Fibroblast of lung (primary cell): ENCODE data around the gene TUBGCP2. TPM values are rescaled to one million over a fixed set of nuclear protein-coding genes. Genes with fewer than 3 reads are reported as not detected.

Experiments
- DNase-seq, 2 donors: peaks; one replicate each; pipeline versions ENCODE4 v3.0.0 to v3.0.0-alpha.2; 2010; ENCODE audit warnings: low read depth in 2 of 2
- H2AFZ ChIP-seq: 2 replicates; pipeline ENCODE4 v1.5.1; 2012; ENCODE audit warnings: low read length, control low read depth, inconsistent platforms
- H3K27ac ChIP-seq: 2 replicates; pipeline ENCODE4 v1.5.1; 2011; ENCODE audit warnings: low read length, control low read depth; ENCODE audit not compliant: insufficient read depth
- H3K27me3 ChIP-seq: 2 replicates; pipeline ENCODE4 v1.5.1; 2011; ENCODE audit warnings: mild to moderate bottlenecking, low read length; ENCODE audit not compliant: control insufficient read depth, insufficient read depth
- H3K36me3 ChIP-seq: 2 replicates; pipeline ENCODE4 v1.5.1; 2011; ENCODE audit warnings: low read length; ENCODE audit not compliant: control insufficient read depth, insufficient read depth
- H3K4me1 ChIP-seq: 2 replicates; pipeline ENCODE4 v1.5.1; 2011; ENCODE audit warnings: low read length; ENCODE audit not compliant: control insufficient read depth, insufficient read depth; ENCODE audit errors: extremely low read depth
- H3K4me2 ChIP-seq: 2 replicates; pipeline ENCODE4 v1.5.1; 2011; ENCODE audit warnings: low read length, control low read depth; ENCODE audit not compliant: insufficient read depth; ENCODE audit errors: extremely low read depth
- H3K4me3 ChIP-seq, 4 experiments: fragments of 200-600 bp in 1 of 4; sonication (generic) in 1 of 4; replicated peaks in 1 of 4; 2 replicates each; pipeline ENCODE4 v1.5.1; 2011 to 2016; ENCODE audit warnings: low read length in 4 of 4, low read depth in 3 of 4, mild to moderate bottlenecking in 3 of 4, control low read depth in 2 of 4, inconsistent platforms in 1 of 4, mixed read lengths in 1 of 4; ENCODE audit not compliant: insufficient read depth in 1 of 4; ENCODE audit errors: control extremely low read depth in 1 of 4
- H3K79me2 ChIP-seq: 2 replicates; pipeline ENCODE4 v1.5.1; 2012; ENCODE audit warnings: mild to moderate bottlenecking, low read length, inconsistent platforms; ENCODE audit not compliant: control insufficient read depth, insufficient read depth
- H3K9ac ChIP-seq: 2 replicates; pipeline ENCODE4 v1.5.1; 2011; ENCODE audit warnings: mild to moderate bottlenecking, low read length, control low read depth; ENCODE audit not compliant: insufficient read depth
- H3K9me3 ChIP-seq: 2 replicates; pipeline ENCODE4 v1.5.1; 2012; ENCODE audit warnings: low read depth, low read length; ENCODE audit not compliant: control insufficient read depth, insufficient read depth
- H4K20me1 ChIP-seq: 2 replicates; pipeline ENCODE4 v1.5.1; 2011; ENCODE audit warnings: low read length; ENCODE audit not compliant: control insufficient read depth, insufficient read depth; ENCODE audit errors: extremely low read depth
- CTCF ChIP-seq, 2 donors: IDR thresholded peaks in 1 of 2; conservative IDR thresholded peaks in 1 of 2; 1 replicate in 1 of 2; 2 replicates in 1 of 2; pipeline ENCODE4 v1.5.1; 2011 to 2012; ENCODE audit warnings: low read length in 2 of 2, control low read depth in 1 of 2, inconsistent platforms in 1 of 2, low read depth in 1 of 2, mild to moderate bottlenecking in 1 of 2
- EZH2 ChIP-seq: IDR thresholded peaks from 2 replicates; pipeline ENCODE4 v1.5.1; 2012; ENCODE audit warnings: low read length, control low read depth, mild to moderate bottlenecking; ENCODE audit errors: missing control alignments
- polyA plus RNA-seq, 2 donors: library from polyadenylated mRNA; depleted of rRNA in 1 of 2; stranded (reverse) in 1 of 2; unstranded in 1 of 2; fragments of >200 nt; gene quantifications; 2 replicates each; pipeline ENCODE4 v1.2.1, GENCODE V29; 2011 to 2012; ENCODE audit warnings: missing spikeins in 1 of 2
- total RNA-seq: library from RNA; depleted of rRNA; stranded (reverse); fragments of >200 nt; gene quantifications from 2 replicates; pipeline ENCODE4 v1.2.1, GENCODE V29; 2014

Gene TUBGCP2
- total and polyA plus RNA-seq, 2 donors (not counting 1 experiment from before 2014, with no cell fraction given), result 31.0 to 60.8 TPM

- Histone ChIP-seq H3K4me1 (no peaks in the 10 kb centered on the region), H3K4me3 (no peak overlapping the region)
- DNase-seq, result no peak
Observed at GRCh38 chr10:133351408-133352318, 43.0 kb upstream of the TUBGCP2 start.

GRCh38 chr10:133350950-133351329 is 42.3 kb upstream of the TUBGCP2 start:
- Histone ChIP-seq H3K4me2 (no peak overlapping the region), H3K9me3 (no peaks in the 10 kb centered on the region), H3K79me2 (no peaks in the 10 kb centered on the region), H3K4me1 (no peaks in the 10 kb centered on the region), H3K27me3 (no peaks in the 10 kb centered on the region), H2AFZ (no peak overlapping the region), H4K20me1 (no peaks in the 10 kb centered on the region), H3K4me3 (no peak overlapping the region), H3K9ac (no peak overlapping the region), H3K27ac (no peak overlapping the region), H3K36me3 (no peaks in the 10 kb centered on the region)
- TF ChIP-seq EZH2, result no peak
- no peak for TF ChIP-seq CTCF (conservative IDR thresholded peaks at IDR 0.05 in 1 of 2, IDR thresholded peaks at IDR 0.05 in 1 of 2; ENCODE audit: low read depth in 1 of 2, low read length in 2 of 2)
- DNase-seq, result no peak

More at GRCh38 chr10:133351408-133352318, 43.0 kb upstream of the TUBGCP2 start:
- no peak overlapping the region for H3K4me2 ChIP-seq
- no peaks in the 10 kb centered on the region for H3K79me2 ChIP-seq
- no peak overlapping the region for H3K27ac ChIP-seq
- no peak overlapping the region for H3K9ac ChIP-seq
- H3K36me3 ChIP-seq, result no peaks in the 10 kb centered on the region
- no peaks in the 10 kb centered on the region for H4K20me1 ChIP-seq
- TF ChIP-seq CTCF (conservative IDR thresholded peaks at IDR 0.05 in 1 of 2, IDR thresholded peaks at IDR 0.05 in 1 of 2; ENCODE audit: low read depth in 1 of 2, low read length in 2 of 2) (no peak), EZH2 (no peak)
- H3K9me3 ChIP-seq, result no peaks in the 10 kb centered on the region
- H2AFZ ChIP-seq, result no peak overlapping the region
- H3K27me3 ChIP-seq, result no peaks in the 10 kb centered on the region

GRCh38 chr10:133350283-133350949 is 41.7 kb upstream of the TUBGCP2 start:
- Histone ChIP-seq H3K4me1 (no peaks in the 10 kb centered on the region), H3K36me3 (no peaks in the 10 kb centered on the region), H4K20me1 (no peaks in the 10 kb centered on the region), H3K4me3 (no peak overlapping the region), H3K27ac (no peak overlapping the region), H3K4me2 (no peak overlapping the region), H3K9me3 (no peaks in the 10 kb centered on the region), H2AFZ (no peak overlapping the region), H3K9ac (no peak overlapping the region), H3K27me3 (no peaks in the 10 kb centered on the region), H3K79me2 (no peaks in the 10 kb centered on the region)
- DNase-seq, result no peak
- TF ChIP-seq EZH2 (no peak), CTCF (conservative IDR thresholded peaks at IDR 0.05 in 1 of 2, IDR thresholded peaks at IDR 0.05 in 1 of 2; ENCODE audit: low read depth in 1 of 2, low read length in 2 of 2) (no peak)
